Measurements from ENCODE around the gene SMURF2. TPM values are rescaled to one million over a fixed set of nuclear protein-coding genes. Genes with fewer than 3 reads are reported as not detected.
A peak's percentile ranks its signal among the peaks of the same experiment; 100 is the strongest.

SMURF2 gene
- total RNA-seq, 1 donor from 2014 or later, result 36.6 TPM

DNA sequence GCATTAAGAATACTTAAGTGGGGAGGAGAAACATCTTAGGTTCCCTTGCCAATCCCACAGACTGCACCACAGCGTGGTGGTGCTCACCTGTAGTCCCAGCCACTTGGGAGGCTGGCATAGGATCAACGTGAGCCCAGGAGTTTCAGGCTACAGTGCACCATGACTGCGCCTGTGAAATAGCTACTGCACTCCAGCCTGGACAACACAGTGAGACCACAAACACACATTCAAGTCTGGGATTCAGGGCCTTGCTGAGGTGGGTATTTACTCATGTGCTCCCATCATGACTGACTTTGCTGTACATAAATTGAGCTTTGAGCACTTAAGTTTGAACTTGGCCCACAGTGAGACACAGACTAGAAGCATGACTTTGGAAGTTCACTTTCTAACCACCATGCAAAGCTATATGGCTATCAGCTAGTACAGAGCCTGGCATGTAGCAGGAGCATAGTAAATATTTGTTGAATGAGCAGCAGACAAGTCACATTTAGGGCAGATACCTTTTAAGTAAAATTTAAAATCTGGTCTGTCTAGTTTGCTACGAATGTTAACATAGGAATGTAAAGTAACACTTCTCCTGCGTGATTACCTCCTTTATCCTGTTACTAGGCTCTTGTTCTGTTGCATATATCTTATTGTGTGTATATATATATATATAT lies 121.9 kb downstream of the SMURF2 start:
- DNase-seq (ENCODE audit: low spot score), result no peak

- DNase-seq (ENCODE audit: low spot score), result no peak
Observed at GRCh38 chr17:64538508-64539130, 123.5 kb downstream of the SMURF2 start.

- no peak for DNase-seq (ENCODE audit: low spot score)
Observed at GRCh38 chr17:64537488-64537887, 124.6 kb downstream of the SMURF2 start.

- no peak for DNase-seq (ENCODE audit: low spot score)
Observed at GRCh38 chr17:64536913-64537312, 125.2 kb downstream of the SMURF2 start.

GRCh38 chr17:64535357-64535756 lies 126.8 kb downstream of the SMURF2 start:
- DNase-seq (ENCODE audit: low spot score), result no peak

DNA sequence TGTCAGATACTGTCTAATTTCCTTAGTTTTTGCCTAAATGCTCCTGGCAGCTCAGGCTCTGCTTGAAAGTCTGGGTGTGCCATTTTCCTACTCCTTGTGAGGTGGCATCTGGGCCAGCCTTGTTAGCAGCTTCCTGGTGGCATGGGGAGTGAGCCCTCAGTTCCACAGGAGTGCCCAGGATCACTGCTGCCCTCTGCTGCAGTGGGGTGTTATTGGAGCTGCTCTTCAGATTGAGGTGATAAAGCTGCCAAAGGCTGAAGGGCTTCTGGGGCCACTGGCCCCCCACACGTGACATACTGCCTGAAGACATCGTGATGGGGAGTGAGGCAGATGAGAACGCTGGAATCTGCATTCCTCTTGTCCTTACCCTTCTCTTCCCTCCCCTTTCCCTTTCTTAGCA lies 127.9 kb downstream of the SMURF2 start:
- DNase-seq (ENCODE audit: low spot score), result no peak

DNA sequence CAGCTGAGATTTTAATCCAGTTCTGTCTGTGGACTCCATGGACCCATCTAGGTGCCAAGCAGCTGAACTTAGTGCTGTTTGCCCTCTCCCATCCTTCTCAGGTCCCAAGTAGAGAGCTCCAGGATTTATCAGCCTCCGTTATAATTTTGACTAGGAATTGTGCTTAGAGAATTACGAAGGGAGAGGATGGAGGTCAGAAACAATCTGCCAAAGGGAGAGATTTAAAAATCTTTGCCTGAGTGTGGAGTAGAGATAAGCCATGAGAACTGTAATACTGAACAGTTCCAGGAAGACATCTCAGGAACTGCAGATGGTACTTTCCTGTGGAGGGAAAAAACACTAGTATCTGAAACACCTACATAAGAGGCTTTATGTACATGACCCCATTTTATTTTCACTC lies 128.3 kb downstream of the SMURF2 start:
- no peak for DNase-seq (ENCODE audit: low spot score)

DNA sequence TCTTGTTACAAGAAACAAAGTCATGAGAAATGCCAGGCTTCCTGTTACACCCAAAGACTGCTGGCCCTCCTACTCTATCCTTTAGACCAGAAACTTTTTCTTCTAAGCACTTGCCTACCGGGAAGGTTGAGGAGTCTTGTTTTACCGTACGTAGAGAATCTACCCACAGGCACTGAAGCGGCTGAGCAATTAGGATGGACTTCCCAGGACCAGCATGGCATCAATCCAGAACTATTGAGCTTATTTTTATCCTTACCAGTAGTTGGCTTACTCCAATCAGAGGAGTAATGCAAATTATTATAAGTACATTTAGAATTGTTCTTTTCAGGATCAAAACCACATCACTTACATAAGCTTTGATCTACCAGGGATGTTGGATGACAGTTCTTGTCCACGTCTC lies 129.7 kb downstream of the SMURF2 start:
- DNase-seq (ENCODE audit: low spot score), result no peak

- DNase-seq (ENCODE audit: low spot score), result no peak
Observed at GRCh38 chr17:64531955-64532371, 130.1 kb downstream of the SMURF2 start.

GRCh38 chr17:64529221-64529620 lies 132.9 kb downstream of the SMURF2 start:
- DNase-seq (ENCODE audit: low spot score), result no peak

DNA sequence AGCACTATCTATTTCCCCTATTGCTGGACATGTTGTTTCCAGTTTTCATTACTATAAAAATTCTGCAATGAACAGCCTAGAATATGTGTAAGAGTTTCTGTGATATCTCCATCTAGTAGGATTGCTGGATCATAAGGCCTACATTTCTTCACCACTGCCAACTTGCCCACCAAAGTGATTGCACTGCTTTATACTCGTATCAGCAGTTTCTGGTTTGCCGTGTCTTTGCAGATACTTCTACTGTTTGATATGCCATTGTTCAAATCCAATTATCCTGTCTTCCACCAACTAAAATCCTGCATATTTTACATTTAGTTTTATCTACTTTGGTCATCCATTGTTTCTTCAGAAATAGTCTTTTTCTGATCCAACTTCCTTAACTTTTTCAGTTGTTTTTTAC lies 134.2 kb downstream of the SMURF2 start:
- no peak for DNase-seq (ENCODE audit: low spot score)

DNA sequence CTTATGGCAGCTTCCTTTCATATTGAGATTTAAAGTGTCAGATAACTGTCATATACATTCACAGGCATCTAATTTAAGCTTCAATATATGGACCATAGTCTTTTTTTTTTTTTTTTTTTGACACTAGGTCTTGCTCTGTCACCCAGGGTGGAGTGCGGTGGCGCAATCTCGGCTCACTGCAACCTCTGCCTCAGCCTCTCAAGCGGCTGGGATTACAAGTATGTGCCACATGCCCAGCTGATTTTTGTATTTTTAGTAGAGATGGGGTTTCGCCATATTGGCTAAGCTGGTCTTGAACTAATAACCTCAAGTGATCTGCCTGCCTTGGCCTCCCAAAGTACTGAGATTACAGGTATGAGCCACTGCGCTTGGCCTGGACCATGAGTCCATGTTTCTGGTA lies 141.7 kb downstream of the SMURF2 start:
- no peak for DNase-seq (ENCODE audit: low spot score)

DNA sequence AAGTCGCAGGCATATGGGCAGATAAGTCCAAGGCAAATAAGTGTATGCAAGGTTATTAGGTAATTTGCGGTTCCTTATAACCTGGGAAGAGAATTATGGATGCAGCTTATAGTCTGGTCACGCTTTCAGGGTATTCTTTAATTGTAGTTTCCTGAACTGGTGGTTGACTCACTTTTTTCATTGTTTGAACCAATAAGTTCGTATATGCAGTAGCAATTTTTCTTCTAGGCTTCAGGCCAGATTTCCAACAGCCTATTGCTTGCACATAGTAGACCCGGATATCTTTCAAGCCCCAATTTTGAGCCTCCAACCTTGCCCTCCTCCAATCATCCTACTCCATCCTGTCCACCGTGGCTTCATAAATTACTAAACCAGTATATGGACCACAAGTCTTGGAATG lies 142.5 kb downstream of the SMURF2 start:
- no peak for DNase-seq (ENCODE audit: low spot score)

DNA sequence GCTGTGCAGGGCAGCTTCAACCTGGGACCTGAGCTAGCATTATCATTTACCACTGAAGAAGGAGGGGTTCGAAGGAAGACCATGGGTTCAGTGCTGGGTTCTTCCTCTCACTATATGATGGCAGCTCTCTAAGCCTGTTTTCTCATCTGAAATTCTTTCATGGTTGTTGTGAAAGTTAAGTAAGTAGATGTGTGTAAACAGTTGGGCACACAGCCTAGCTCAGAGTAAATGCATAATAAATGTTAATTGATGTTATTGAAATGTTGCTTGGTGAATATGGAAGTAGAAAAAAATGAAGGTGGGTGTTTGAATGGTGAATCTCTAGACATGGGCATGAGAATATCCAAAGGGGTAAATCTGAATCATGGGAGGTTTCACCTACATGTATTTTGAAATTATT lies 146.3 kb downstream of the SMURF2 start:
- no peak for DNase-seq (ENCODE audit: low spot score)

GRCh38 chr17:64515419-64515818 lies 146.7 kb downstream of the SMURF2 start:
- no peak for DNase-seq (ENCODE audit: low spot score)

GRCh38 chr17:64509179-64509578 lies 152.9 kb downstream of the SMURF2 start:
- no peak for DNase-seq (ENCODE audit: low spot score)

GRCh38 chr17:64508683-64509082 lies 153.4 kb downstream of the SMURF2 start:
- DNase-seq (ENCODE audit: low spot score), result no peak

DNA sequence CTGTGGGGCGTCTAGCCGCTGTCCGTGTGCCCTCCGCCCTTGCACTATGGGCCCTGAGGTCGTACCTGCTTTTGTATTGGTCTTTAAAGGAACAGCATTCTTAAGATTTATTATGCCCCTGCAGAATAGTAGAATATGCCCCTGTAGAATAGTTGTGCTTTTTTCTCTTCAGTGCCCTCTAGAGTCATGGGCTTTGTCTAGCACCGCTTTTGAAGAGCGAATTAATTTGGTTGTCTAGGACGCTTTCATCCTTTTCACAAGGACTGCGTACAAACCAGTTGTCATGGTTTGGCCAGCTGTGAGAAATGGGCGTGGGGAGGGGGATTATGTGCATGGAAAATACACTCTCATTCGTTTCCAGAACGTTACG lies 154.7 kb downstream of the SMURF2 start:
- DNase-seq (ENCODE audit: low spot score), result peak; percentile 86

DNA sequence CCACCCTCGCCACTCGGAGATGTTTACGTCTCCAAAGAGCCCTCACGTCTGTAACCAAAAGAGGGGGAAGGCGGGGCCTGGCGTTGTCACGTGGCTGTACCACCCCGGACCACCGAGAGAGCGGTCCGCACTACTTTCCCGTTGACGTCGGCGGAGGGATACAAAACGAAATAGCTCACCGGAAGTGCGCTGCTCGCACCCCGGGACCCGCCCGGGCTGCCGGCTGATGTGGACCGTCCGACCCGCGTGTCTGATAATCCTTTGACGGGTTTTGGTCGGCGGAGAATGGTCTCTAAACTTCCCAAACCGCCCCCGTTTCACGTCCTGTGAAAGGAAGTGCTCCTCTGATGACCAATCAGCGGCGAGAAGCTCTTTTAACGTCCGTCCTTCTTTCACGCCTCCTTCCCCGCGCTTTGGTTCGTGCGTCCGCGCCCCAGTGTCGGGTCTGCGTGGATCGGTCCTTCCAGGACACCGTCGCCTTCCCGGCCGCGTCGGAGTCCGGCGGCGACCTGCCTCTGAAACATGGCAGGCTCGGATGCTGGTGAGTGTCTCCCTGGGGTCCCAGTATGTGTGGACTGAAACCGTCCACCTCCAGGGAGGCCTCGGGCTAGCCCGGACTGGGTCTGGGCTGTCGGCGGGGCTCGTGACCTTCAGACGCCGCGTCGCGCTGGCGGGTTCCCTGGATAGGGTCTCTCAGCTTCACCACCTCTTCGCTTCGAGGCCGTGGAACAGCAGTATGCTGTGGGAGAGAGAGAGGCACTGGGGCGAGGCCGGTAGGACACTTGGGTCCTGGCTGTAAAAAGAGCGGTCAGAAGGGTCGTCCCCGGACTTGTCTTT lies 155.3 kb downstream of the SMURF2 start, which contains the start of gene CEP95:
Gene CEP95 (plus strand): TSS at position 402 of the 837 bp plus-strand sequence. CDS start 121 bp downstream, at position 523.
- DNase-seq (ENCODE audit: low spot score), result peak; percentile 99

DNA sequence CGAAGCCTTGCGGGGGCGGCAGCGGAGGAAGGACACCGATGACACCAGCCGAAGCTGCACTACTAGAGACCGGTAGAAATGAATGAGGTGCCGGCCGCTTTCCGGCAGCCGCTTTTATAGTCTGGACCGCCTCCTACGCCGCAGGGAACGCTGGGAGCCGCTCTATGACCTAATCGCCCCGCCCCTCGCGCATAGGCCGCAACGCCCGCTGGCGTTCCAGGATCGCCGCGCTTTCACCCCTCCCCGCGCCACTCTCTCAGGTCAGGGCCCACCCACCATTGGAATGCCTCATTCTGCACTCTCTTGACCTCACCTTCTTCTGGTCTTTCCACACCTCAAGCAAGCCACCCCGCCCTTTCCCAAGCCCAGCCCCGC lies 155.9 kb downstream of the SMURF2 start, which contains the start of gene DDX5:
Gene DDX5 (minus strand): TSS at position 89 of the 375 bp plus-strand sequence. CDS start 170 bp downstream, outside the sequence.
- peak; percentile 97 for DNase-seq (ENCODE audit: low spot score)

- DNase-seq (ENCODE audit: low spot score), result peak; percentile 95
Observed at GRCh38 chr17:64505340-64506200, 156.5 kb downstream of the SMURF2 start.

All from umbilical cord (tissue), 2 donors.